Kidney capillary endothelial cell (primary cell): Measurements from ENCODE around the gene NTN1.
A peak's percentile ranks its signal among the peaks of the same experiment; 100 is the strongest.

Experiments
- DNase-seq: peaks from one replicate; pipeline ENCODE4 v3.0.0-alpha.2; 2018; ENCODE audit warnings: low spot score

The NTN1 gene

DNA sequence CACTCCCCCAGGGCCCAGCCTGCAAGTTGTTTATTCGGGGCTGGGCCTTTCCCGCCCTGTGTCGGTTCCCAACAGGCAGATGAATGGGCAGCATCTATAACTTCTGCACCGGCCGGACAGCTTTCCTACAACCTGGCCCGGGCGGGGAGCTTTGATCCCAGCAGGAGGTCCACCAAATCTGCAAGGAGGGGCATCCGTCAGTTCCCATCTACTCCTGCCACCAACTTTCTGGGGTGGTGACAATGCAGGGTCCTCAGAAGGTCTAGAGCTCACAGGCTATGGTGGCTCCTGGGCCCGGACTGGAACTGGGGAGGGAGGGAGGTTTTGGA lies 211.9 kb downstream of the NTN1 start:
- DNase-seq: no peak

DNA sequence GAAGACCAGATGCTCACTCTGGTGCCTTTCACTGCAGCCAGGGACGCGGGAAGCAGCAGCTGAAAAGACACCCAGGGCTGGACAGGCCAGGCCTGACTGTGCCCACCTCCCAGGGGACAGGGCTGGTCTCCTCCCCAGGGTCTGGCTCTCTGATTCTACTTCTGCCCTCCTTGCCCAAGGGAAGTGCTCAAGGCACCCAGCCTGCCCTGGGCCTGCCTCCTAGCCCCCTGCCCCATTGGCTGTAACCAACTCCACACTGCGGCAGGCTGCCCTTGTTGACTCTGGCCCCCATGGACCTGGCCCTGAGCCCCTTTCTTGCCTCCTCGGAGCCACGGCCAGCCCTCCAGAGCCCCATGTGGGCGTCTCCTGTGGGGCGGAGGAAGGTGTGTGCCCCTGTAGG lies 212.5 kb downstream of the NTN1 start:
- DNase-seq: no peak

DNA sequence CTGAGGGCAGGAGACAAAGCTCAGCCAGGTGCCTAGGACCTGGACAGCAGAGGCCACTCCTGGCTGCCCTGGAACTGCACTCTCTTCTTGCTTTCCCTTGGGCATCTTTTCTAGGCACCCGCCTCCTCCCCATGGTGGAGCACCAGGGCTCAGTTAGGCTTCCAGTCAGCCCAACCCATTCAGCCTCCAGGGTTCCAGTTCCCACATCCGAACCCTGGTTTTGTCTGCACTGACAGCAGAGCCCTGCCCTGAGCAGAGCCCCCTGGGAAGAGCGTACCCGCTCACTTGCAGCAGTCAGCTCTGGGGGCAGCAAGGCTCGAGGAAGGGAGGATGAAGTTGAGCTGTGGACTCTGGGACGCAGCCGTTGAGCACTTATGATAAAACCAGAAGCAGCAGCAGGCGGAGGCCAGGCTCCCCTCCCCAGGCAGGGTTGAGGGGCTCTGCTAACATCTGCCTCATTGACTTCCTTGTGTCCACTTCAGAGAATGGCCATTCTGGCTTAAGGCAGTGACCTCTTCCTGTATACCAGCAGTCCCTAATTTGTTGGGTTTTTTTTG lies 213.2 kb downstream of the NTN1 start:
- no peak for DNase-seq

DNA sequence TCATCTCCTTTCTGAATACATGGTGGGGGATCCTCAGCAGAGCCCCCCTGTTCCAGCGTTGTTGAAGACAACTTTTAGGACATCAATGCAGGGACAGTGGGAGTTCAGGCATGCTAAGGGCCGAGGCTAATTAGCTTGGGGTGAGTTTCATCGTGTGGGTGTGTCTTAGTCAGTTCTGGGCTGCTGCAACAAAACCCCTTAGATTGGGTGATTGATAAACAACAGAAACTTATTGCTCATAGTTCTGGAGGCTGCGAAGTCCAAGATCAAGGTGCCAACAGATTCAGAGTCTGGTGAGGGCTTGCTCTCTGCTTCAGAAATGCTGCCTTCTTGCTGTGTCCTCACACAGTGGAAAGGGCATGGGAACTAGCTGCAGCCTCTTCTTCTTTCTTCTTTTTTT lies 214.0 kb downstream of the NTN1 start:
- DNase-seq: no peak

DNA sequence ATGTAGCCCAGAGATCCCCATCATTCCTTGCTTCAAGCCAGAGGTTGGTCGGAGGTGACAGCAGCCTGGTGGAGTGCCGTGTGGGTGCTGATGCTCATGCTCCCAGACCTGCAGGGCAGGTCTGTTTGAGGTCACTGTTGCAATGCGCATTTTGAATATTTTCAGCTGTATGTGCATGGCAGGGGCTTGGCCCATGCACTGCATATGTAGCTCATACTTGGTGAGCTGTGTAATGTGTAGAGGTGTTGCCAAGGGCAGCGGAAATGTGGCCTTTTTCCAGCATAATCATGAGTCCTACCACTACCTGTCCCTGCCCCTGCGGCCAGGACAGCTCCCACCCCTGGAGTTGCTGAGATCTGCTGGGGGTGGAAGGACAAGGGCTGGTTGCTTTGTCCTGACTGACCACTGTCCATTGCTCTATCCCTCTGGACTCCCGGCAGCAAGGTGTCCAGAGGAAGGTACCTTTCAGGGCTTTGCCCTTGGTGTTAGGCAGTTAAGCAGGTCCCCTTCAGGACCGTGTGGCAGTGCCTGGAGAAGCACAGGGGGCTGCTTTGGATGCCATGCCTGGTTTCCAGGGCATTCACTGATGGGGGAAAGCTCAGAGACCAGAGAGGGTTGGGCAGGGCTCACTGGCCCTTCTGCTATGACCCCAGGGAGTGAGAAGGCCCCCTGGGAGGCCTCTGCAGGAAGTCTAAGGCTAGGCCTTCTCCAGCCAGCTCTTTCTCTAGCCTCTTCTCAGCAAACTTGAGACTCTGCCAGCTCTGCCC lies 215.2 kb downstream of the NTN1 start:
- DNase-seq: no peak

DNA sequence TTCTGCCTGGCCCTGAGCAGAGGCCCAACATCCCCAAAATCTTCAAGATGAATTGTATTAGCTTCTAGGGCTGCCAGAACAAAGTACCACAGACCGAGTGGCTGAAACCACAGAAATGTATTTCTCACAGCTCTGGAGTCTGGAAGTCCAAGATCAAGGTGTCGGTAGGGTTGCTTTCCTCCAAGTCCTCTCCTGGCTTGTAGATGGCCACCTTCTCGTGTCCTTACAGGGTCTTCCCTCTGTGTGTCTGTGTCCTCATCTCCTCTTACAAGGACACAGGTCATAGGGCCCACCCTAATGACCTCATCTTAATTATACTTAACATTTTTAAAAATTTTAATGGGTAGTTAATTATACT lies 215.7 kb downstream of the NTN1 start:
- no peak for DNase-seq

DNA sequence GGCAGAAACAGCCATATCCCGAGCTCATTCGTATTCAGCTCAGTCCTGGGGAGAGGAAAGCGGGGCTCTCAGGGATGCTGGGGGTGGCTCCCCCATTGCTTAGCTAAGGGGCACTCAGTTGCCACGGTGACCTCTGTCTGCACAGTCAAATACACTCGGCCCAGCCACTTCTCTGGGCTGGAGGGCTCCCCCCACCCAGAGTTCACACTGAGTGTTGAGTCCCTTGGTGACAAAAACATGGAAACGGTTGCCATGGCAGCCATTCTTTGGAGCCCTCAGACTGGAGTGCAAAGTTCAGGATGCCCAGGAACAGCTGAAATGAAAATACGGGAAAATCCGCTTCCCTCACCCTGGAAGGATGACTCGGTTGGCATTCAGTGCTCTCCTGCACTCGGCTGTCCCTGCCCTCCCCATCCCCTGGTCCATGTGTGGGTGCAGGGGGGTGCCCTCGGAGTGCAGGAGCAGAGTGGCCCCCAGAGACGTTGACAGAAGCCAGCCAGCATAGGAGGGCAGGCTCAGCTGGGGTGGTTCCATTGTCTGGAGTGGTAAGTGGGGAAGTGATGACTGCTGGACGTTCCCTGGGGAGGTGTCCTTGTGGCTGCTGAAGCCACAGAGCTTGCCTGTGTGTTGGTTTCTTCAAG lies 216.5 kb downstream of the NTN1 start:
- no peak for DNase-seq

DNA sequence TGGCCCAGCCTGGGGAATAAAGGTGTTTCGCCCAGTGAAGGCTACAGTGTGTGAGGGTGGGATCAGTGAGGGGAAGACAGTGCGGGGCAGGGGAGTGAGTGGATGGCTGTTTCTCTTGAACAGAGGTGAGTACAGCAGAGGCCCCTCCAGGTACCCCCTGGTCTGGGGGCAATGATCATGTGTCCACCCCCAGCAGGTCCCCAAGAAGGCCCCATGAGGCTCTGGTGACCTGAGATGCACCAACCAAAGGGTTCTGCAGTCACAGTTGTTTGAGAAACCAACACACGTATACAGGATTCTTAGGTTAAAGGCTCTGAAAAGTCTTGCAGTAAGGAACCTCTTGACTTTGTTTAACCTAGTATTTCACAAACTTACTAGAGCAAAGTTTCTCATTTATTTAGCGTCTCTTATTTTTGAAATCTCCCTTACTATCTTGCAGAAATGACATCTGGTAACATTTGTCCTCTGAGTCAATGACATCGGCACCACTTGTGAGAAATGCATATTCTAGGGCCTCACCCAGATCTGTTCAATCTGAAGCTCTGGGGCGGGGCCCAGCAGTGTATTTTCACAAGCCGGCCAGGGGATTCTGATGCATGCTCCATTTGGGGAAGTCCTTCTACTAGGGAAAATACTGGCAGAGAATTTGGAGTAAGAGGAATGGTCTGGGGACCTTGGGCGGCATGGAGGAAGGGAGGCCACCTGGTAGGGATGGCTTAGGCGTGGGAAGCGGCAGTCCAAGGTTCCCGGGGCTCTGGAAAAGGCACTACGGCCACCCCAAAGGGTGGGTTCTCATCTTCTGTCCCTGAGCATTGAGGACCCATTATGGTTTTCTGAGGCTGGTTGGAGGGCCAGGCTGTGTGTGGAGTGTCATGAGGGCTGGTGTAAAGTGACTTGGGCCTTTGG lies 217.3 kb downstream of the NTN1 start:
- no peak for DNase-seq

DNA sequence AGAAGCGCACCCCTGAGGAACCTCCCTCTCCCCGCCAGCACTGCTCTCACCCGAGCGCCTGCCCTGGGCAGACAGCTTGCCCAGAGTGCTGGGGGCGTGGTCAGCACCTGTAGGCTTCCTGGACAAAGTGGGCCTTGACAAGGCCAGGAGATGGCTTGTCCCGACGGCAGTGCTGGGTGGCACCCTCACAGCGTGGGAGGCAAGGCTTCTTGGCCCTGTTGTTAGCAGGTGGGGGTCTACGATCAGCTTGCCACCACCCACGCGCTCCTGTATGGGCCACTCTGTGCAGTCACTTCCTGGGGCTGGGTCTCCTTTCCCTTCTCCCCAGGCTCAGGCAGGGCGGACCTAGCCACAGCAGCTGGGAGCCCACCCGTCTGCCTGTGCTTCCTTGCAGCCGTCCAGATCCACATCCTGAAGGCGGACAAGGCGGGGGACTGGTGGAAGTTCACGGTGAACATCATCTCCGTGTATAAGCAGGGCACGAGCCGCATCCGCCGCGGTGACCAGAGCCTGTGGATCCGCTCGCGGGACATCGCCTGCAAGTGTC lies 218.0 kb downstream of the NTN1 start:
- no peak for DNase-seq

DNA sequence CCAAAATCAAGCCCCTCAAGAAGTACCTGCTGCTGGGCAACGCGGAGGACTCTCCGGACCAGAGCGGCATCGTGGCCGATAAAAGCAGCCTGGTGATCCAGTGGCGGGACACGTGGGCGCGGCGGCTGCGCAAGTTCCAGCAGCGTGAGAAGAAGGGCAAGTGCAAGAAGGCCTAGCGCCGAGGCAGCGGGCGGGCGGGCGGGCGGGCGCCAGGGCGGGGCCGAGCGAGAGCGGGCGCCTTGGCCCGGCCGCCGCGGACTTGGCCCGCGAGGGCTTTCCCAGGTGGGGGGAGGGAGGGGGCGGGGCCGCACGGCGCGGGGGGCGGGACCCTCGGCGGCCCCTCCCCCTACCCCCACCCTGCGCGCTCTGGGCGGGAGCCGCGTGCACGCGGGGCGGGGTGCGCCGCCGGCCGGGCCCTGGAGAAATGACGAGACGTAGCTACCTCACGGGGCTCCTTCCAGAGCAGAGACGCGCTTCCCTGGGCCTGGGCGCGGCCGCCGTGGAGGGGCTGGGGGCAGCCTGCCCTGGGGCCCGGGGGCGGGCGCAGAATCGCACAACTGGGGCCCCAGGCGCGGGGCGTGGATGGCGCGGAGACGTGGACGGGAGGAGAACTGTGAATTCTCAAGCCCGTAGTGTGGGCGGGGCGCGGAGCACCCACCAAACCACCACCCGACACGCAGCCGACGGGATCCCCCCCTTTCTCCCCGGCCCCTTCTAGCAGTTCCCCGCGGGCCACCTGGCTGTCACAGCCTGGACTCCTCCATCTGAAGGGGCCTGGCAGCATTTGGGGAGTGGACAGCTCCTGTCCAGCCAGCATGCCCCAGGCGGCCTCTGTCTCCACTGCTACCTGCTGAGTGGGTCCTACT lies 218.7 kb downstream of the NTN1 start:
- DNase-seq: peak; percentile 45

DNA sequence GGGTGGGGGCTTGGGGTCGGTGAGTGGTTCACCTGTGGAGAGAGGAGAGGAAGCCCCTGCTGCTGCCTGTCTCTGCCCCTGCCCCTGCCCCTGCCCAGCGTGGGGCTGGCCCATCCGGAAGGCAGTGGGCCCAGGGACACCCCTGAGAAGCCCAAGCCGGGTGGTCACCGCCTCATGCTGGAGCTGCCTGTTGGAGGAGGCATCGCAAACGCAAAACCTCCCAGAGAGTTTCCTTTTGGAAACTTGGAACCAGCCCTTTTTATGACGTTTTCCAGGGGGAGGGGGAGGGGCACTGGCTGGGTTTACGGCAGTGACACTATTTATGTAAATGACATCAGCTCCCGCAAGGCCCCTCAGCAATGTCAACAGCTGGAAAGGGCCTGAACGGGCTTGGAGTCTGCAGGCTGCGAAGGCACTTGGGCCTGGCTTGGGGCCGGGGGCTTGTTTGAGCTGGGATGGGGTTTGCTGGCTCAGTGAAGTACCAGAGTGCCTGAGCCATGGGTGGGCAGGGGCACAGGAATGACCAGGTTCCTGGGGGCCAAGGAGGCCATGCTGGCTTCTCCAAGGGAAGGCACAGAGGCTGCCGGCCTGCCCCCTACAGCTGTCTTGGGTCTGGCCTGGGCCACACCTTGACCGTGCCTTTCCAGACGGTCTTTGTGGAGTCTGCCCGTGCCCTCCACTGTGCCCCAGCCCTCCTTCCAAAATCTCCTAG lies 219.5 kb downstream of the NTN1 start:
- no peak for DNase-seq

DNA sequence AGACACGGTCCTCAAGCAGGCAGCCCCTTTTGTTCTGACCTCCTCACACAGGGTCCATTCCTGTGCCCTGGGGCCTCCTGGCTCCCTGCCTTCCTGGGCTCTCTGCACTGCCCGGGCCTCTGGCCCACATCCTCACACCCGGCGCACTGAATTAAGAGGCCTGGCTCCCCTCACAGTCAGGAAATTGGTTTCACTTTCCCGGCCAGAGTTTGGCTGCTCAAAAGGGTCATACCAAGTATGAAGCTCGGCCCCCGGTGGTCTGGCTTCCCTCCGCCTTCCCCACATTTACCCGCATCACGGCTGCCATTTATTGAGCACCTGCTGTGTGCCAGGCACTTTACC lies 220.0 kb downstream of the NTN1 start:
- DNase-seq: no peak

DNA sequence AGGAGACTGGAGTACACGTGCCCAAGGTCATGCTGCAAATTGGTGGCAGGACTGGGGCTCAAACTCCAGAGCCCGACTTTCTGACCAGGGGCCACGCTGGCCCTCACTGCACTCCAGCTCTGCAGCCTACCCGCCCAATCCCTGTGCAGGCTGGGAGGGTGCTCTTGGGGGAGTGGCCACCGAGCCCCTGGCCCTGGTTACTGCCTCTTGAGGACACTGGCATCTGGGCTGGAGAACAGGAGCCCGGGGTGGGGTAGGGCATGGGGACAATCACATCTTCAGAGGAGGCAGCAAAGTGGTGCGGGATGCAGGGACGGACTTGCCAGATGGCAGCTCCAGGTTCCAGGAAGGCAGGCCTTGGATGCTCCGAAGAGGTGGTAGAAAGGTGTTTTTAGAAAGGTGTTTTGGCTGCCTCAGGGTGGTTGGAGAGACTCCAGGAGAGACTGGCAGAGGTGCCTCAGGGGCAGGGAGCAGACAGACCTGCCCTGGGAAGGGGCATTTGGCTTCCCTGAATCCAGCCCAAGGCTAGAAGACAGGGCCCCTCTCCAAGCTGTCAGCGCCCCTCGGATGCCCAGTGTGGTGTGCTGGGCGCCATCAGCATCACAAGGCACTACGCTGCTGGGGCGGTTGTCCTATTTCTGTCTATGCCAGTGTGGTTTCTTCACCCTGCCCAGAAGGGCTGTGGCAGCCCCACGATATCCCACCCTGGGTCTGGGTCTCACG lies 220.6 kb downstream of the NTN1 start:
- DNase-seq: no peak

DNA sequence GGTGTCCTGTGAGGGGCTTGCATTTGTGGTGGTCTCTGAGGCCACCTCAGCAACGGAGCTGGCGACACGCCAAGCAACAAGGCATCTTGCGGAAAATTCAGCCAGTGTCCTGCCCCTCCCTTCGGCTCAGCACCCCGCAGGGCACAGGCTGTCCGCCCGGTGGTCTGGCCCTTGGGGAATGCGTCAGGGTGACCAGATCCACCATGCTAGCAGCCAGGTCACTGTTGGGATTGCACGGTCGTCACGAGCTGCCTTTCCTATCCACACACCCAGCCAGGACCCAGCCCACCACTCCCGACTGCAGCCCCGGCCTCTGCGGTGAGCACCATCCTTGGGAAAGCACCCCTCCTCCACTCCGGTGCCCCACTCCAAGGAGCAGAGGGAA lies 221.2 kb downstream of the NTN1 start:
- no peak for DNase-seq

DNA sequence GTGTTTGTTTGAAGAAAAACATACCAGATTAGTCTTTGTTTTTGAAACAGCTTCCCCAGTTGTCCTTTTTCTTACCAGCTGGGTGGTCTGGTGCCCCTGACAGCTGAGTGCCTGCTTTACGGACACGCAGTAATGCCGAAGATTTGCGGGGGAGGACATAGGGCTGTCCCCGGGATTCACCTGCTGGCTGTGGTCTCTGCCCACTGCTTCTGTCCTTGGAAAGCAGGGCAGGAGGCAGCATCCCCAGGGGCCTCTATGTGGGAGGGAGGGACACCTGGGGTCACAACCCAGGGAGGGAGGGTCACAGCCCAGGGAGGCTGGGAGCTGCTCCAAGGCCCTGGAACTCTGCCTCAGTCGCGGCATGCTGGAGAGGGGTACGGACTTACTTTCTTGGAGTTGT lies 221.7 kb downstream of the NTN1 start:
- DNase-seq: no peak

DNA sequence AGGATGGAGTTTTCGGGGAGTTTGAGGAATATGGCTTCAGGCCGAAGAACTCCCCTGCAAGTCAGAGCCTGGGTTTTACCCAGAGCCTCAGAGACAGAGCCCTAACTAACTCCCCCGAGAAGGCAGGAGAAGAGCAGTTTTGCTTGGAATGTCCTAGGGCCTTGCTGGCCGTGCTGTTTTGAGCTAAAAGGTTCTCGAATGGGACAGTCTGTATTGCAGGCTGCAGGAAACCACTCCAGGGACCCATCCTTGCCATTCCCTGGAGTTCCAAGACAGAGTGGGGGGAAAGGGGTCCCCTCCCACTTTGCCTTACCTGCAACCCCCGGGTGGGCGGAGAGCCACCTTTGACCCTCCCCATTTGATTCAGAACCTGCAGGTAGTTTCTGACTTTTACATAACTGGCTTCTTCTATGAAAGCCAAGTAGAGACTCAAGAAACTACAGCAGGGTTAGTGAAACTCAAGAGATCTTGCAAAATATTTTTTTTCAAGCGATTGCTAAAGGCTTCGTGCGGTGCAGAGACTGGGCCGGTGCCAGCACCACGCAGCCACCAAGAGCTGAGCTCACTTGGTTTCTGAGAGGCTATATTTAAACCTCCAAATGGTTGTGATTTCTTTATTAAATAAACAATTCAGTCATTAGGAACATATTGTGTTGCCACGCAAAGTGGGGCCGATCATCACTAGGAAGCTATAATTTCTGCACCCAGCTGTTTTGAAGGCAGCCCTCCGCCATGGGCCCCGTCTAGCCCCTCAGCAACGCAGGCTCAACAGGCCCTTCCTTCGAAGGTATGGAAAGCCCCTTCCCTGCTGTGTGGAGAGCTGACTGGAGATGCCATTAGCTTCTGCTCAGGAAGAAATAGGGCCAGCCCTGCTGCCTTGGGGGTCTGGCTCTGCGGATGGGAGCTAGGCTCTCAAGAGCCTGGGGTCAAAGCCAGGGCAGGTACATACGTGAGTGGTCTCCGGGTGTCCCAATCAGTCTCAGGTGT lies 223.0 kb downstream of the NTN1 start:
- DNase-seq: no peak

DNA sequence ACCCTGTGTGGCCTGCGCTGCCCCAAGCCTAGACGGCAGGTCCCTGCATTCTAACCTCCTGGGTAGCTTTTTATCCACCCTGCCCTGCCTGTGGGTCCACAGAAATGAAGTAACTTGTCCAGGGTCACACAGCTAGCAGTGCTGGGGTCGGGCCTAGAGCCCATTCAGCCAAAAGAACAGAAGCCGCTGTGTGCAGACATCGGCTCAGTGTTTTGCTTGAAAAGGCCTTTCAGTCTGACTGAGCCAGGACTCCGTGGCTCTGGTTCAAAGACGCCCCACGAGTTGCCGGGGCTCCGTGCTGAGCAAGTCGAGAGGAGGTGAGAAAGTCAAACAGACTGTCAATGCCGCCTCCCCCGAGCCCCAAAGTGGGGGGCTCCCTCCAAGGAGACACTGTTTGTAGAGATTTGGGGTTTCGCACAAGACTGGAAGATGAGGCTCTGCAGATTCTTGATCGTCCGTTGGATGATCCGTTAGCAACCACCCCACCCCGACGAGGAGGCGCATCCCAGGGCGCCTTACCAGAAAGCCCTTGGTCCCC lies 226.2 kb downstream of the NTN1 start:
- no peak for DNase-seq

DNA sequence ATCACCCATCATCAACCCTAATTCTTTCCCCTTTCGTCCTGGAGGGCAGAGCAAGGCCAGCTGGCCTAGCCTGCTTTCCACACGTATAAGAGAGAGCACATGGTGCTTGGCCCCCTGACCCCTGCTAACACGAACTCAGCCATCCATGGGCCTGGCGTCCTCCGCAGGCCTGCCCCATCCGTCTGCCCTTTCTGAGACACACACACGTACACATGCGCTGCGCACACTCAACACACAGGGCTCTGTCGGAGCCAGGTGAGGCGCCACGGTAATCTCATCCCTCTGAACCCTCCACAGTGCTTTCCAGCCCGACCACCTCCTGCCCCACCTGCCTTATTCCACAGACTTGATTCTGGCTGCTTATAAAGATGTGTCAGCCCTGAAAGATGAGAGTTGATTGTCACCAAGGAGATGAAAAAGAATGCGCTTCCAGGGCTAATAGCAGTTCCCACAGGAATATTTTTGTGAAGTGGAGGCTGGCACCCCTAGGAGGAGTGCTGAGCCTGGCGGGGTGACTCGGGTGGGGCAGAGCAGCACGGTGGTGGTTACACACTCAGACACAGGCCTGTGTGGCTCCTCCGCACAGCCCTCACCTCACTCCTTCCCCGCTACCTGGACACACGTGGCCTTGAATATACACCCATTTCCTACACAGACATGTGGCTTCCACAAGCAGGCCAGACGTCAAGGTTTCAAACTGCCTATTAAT lies 228.1 kb downstream of the NTN1 start:
- no peak for DNase-seq
